HuH-7.5 (cell line): ENCODE measurements around the gene MTA2.

ENCODE experiments used
- DNase-seq: peaks from one replicate; pipeline ENCODE4 v3.0.0; 2011; ENCODE audit warnings: low spot score

Gene MTA2

GRCh38 chr11:62546244-62546928, 55.3 kb downstream of the MTA2 start, which contains the start of gene AHNAK:
Gene AHNAK (minus strand): TSS chr11:62546806. CDS start chr11:62536098, 10,708 bp downstream.
- DNase-seq = peak; percentile 80

DNA sequence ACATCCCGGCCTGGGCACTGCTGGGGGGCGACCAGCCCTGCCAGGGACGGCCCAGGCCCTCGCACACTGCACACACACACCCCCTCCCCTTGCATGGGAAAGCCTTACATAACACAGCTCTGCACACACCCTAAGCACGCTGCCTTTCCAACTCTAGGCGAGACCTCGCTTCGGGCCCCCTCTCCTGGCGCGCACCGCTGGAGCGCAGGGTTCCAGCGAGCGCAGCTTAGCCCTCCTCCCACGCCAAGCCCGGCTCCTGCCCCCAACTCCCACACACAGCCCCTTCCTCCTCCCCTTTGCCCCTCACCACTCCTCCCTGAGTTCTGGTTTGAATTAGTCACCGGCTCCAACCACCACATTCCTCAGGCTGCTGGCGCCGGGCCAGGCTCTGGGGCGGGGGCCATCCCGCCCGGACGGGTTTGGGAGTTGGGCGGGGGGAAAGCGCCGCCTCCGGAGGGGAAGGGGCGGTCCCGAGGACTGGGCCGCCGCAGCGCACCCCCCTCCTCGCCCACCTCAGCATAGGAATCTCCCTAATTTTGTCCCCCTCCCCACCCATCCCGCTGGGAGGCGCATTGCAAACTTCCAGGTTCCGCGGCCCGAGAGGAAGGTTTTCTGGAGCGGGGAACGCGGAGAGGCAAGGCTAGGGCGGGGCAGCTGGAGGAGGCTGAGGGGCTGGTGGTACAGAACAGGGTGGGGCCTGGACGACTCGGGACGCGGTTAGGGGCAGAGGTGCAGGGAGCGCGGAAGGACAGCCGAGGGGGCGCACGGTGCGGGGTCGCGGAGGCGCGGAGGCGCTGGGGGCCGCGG, 56.0 kb downstream of the MTA2 start:
- DNase-seq = peak; percentile 88

DNA sequence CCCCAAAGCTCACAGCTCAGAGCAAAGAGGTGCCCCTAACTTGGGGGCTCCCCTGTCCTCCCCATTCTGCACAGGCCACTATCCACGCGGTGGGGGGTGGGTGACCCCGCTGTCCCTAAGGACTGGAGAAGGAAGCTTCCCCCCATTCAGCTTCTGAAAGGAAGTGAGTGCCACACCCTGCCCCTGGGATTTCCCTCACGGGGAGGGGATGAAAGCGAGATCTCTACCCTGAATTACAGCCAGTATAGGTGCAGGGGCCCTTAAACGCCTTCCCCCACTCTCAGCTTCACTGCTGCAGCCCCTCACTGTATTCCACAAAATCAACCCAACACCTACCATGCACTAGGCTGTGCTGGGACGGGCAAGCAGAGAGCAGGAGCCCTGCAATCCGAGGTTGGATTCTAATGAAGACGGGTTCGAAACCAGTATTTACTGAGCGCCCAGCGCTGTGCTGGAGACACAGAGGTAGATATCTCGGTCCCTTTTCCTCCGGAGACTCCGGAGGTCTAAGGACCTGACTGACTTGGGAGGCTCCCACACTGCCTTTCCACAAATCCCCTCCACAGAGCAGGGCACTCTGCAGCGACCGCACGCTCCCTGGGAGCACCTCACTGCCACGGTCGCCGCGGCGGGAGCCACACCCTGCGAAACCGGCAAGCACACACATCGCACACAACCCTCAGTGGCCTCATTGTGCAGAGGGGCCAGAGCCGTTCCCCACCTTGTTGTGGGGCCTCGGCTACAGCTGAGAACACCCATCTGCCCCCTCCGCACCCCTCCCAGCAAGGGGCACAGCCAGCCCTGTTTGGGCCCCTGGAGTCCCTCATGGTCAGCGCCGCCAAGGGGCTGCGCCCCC, 56.9 kb downstream of the MTA2 start:
- DNase-seq = peak; percentile 72

DNA sequence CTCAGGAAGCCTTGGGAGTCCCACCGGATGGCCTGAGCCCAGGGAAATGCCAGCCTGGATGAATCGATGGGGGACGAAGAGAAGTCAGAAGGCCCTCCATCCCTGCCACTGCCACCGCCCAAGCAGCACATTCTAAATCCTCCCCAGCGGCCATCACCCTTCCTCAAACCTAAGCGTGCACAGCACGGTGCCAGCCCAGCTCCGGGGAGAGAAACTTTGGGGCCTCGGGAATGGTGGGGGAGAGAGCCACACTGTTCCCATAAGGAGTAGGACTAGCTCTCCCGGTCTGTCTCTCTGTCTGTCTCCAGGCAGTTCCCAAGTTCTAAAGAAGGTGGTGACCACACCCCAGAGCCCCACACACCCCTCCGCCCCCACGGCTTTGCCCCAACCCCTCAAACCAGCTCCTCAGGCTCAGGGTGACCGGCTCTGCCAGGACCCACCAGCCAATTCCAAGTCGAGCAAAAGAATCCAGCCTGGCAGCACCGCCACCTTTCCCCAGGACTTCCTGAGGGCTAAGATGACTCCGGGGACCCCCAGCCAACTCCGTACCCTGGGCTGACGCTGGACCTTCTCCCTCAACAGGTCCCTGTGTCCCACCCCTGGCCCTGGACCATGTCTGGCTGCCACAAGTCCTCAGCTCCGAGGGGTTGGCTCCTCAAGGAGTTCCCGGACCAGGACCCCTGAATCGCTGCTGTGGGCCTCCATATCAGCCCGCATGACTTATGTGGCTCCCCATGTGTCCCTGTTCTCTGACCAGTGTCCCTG, 57.8 kb downstream of the MTA2 start:
- no peak for DNase-seq
